ENCODE results near the gene GPR15.

GPR15 gene

GRCh38 chr3:98531622-98532274 lies at the start of gene GPR15:
TSS of gene GPR15 (plus strand) at chr3:98531978. CDS start at chr3:98532034, 56 bp downstream.
- DNase-seq (ENCODE audit: low spot score) = no peak

DNA sequence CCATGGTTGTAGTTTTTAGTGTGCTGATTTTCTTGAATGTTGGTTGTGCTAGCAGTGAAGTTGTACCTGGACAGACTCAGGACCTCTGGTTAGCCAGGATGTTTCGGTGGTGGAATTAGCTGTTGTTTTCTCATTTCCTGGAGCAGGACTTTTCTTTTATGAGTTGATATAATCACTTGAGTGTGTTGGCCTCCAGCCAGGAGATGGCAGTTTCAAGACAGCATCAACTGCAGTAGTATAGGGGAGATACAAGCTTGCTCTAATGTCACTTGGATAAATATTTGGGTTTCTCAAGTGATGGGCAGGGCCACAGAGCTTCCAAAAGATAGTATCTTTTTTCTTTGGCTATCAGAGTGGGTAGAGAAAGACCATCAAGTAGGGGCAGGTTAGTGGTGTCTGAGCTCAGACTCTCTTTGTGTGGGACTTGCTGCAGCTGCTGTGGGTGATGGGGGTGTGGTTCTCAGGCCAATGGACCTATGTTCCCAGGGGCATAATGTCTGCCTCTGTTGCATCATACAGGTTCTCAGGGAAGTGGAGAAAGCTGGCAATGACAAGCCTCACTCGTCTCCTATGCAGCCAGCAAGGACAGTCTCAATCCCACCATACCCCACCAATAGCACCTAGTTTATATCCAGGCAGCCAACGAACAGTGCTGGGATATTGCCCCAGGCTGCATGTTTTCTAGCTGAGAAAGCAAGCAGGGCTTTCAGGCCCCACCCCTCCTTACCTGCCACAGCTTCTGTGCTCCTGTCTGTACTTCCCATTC lies 48.9 kb upstream of the GPR15 start:
- DNase-seq (ENCODE audit: low spot score) = no peak

DNA sequence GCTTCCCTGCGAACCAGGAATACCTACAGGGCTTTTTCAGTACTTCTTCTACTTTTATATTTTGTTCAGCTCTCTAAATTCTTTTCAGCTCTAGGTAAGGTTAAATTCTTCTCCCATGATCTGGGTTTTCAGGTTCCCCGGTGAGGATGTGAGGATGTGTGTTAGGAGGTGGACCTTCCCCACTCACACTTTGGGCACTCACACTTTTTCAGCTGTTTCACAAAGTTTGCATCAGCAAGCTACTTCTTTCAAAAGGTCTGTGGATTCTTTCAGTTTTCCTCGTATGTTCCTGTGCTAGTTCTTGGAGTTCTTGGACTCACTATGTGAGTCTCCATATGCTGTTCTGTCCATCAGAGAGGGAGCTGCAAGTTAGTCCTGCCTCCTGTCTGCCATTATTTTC lies 48.2 kb upstream of the GPR15 start:
- DNase-seq (ENCODE audit: low spot score) = no peak

- DNase-seq (ENCODE audit: low spot score) = no peak
Measured at GRCh38 chr3:98497381-98497780, 34.4 kb upstream of the GPR15 start, which contains the start of gene OR5K2. TSS of gene OR5K2 (plus strand) at chr3:98497681. CDS start at chr3:98497681, 0 bp downstream.

- DNase-seq (ENCODE audit: low spot score) = no peak
Measured at GRCh38 chr3:98500019-98500418, 31.8 kb upstream of the GPR15 start.

- DNase-seq (ENCODE audit: low spot score) = no peak
Measured at GRCh38 chr3:98501270-98501669, 30.5 kb upstream of the GPR15 start.

DNA sequence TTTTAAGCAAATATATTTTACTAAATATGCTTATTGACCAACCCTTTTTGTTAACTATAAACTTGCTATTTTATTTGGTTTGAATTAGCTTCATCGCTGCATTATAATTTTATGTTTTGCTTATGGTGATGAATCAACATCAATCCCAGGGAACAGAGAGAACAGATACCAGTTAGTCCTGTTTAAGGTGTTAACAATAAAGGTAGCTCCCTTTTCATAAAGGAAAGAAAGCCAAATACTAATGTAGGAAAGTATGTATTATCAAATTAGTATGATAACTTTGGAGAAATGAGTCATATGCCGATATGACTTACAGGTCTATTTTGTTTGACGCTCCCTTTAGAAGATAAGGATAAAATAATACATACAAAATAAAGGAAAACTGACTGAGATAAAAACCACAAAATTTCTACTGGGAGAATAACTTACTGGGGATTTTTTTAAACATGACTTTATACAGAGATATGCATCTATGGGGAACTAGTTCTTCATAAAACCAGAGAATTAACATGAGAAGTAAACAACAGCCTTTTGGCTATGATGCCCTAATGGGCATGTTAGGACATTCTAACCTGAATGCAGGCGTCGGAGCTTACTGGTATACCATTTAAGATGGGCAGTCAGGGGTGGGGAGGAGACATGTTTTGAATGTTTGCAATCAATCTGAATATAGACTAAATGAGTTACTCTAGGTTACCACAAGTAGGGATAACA lies 29.8 kb upstream of the GPR15 start:
- no peak for DNase-seq (ENCODE audit: low spot score)

GRCh38 chr3:98504539-98504938 lies 27.2 kb upstream of the GPR15 start:
- no peak for DNase-seq (ENCODE audit: low spot score)

DNA sequence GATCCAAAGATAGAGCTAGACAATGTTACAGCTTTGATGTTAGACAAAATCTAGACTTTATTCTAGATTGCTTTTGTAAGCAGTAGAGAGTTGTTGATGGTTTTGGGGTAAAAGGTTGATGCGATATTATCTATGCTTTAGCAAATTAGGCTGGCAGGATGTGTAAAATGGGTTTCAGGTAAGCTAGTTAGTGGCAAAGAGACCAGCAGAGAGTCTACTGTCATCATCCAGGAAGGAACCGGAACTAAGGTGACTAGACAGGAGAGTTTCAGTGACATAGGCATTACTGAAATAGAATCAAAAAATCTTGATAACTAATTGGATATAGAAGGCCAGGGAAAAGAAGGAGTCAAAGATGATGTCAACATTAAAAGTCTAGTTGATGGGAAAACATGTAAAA lies 23.2 kb upstream of the GPR15 start:
- DNase-seq (ENCODE audit: low spot score) = no peak

DNA sequence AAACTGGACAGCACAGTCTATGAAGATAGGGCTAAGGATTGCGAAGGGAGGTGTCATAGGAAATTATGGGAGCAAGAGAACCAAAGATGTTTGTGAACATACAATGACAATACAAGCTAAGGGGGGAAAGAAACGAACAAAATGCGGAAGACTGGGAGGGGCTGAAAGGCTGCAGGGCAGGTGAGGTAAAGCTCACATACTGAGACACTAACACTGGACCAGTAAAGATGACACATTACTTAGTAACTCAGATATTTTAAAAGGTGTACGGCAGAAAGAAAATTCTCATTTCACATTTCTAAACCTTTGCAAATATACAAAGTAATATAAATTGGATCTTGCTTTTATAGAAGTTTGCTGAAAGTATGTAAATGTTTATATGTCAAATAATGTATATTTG lies 19.2 kb upstream of the GPR15 start:
- no peak for DNase-seq (ENCODE audit: low spot score)

GRCh38 chr3:98513091-98513511 lies 18.7 kb upstream of the GPR15 start:
- DNase-seq (ENCODE audit: low spot score) = peak; percentile 21

- no peak for DNase-seq (ENCODE audit: low spot score)
Measured at GRCh38 chr3:98513736-98514135, 18.0 kb upstream of the GPR15 start.

DNA sequence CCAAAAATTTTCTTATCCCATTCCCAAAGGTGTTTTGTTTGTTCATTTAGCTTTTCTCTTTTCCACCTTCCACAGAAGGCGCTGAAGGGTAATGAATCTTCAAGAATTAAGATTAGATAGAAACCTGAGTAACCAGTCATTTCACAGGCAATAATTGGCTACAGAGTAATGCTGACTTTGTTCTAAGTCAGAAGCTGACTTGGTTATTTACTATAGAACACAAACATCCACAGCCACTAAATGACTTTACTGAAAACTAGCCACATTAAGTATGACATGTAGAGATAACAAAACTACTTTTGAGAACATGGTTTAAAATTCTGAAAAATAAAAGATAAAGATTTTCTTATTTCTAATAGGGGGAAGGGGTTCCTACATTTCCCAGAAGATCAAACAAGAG lies 16.8 kb upstream of the GPR15 start:
- no peak for DNase-seq (ENCODE audit: low spot score)

DNA sequence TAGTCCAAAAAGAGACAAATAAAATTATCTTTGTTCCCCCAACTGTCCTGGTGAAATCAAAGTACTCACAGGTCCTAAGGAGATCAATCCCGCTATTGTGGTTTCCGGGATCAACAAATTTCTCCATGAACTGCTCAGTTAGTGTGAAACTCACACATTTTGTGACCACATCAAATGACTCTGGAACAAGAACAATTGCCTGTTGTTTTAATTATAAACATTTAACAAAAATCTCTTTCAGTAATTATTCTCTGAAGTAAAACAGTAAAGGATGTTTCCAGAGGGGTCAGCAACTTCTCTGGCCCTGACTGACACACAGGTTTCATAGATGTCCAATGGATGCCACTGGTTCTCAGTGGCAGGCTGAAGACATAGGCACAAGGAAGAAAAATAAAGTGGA lies 13.0 kb upstream of the GPR15 start:
- DNase-seq (ENCODE audit: low spot score) = no peak

DNA sequence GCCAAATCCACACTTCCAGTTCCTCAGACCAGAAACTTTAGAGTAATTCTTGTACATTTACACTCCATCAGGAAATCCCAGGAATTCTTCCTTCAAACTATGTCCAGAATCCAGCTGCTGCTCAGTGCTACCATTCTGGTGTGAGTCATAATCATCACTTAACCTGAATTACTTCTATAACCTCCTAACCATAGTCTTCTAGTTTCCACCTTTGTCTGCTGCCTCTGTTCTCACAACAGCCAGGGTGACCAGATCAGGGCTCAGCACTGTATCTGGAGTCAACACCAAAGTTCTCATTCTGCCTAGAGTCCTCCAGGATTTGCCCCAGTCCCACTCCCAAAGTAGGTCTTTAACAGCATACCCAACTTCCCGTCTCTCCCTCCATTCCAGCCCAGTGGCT lies 12.4 kb upstream of the GPR15 start:
- no peak for DNase-seq (ENCODE audit: low spot score)

- DNase-seq (ENCODE audit: low spot score) = peak; percentile 53
Measured at GRCh38 chr3:98521897-98522543, 9.8 kb upstream of the GPR15 start.

DNA sequence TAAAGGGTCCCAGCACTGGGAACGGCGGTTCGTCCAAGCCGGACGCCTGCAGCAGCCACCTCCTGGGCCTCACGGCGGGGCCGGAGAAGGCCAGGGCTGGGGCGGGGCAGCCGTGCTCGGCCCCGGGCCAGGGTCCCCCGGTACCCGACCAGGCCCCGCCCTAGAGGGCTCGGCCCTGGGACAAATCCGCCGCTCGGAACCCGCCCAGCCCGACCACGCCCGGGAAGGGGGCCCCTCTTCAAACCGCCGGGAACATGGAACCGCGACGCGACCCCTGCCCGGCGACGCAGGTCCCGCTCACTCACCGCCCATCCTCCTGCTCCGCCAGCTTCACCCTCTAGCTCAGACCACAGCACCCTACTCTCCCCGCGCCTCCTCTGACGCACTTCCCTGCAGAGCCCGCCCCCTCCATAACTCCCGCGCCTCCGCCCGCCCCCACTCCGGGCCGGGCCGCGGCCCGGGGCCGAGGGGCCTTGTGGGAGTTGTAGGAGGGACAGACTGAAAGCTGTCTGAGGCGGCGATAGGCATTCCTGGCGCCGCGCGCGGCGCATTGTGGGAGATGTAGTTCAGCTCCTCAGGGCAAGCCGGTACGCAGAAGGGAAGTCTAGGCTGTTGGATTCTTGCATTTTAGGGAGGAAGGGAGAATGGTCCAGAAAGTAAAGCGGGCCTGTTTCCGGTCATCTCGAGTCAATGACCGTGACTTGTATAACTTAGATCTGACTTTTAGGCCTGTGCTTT lies 9.1 kb upstream of the GPR15 start, which contains the start of gene CLDND1:
CLDND1 (minus strand) TSS at position 359 of the 738 bp plus-strand sequence. CDS start 1,478 bp downstream, outside the sequence.
- DNase-seq (ENCODE audit: low spot score) = peak; percentile 98

- no peak for DNase-seq (ENCODE audit: low spot score)
Measured at GRCh38 chr3:98525494-98525893, 6.3 kb upstream of the GPR15 start.

- no peak for DNase-seq (ENCODE audit: low spot score)
Measured at GRCh38 chr3:98528474-98529346, 3.1 kb upstream of the GPR15 start.

- DNase-seq (ENCODE audit: low spot score) = no peak
Measured at GRCh38 chr3:98529856-98530459, 1.8 kb upstream of the GPR15 start.

All from AG08395 (cell line).